ENCODE results near the gene ANKRD33B. TPM values are rescaled to one million over a fixed set of nuclear protein-coding genes. Genes with fewer than 3 reads are reported as not detected.

Gene ANKRD33B
- total and polyA plus RNA-seq, 9 of the 15 experiments (the other 6 are each of a cell fraction or from before 2014, with no cell fraction given), result 0.10 to 1.7 (median 0.40) TPM

DNA sequence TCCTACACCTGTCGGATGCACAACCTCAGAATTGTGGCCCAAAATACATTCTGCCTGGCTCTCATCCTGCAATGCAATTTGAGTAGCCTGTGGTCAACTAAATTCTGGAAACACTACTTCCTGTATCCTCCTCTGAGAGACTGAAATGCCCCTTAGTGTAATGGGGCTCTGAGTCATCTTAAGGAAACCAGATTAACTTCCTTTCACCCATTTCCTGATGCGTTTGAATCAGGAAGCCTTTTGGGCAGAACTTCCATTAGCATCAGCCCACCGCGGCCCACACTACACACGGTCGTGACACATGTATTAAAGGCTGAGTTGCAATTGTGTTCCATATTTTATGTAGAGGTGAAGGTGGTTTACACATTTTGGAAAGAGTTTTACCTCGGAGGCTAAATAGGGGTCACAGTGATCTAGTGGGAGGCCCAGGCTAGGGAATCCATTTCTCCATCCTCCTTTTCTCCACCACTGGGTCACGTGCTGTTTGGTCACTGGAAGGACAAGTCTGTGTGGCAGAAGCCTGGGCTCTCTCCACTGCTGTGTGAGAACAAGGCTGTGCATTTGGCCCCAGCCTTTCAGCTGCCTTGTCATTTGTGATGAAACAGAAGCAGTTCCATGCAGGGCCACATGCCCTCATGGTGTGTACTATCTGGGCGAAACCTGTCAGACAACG, 141.2 kb downstream of the ANKRD33B start (continued):
- TF ChIP-seq, protein P1, sequence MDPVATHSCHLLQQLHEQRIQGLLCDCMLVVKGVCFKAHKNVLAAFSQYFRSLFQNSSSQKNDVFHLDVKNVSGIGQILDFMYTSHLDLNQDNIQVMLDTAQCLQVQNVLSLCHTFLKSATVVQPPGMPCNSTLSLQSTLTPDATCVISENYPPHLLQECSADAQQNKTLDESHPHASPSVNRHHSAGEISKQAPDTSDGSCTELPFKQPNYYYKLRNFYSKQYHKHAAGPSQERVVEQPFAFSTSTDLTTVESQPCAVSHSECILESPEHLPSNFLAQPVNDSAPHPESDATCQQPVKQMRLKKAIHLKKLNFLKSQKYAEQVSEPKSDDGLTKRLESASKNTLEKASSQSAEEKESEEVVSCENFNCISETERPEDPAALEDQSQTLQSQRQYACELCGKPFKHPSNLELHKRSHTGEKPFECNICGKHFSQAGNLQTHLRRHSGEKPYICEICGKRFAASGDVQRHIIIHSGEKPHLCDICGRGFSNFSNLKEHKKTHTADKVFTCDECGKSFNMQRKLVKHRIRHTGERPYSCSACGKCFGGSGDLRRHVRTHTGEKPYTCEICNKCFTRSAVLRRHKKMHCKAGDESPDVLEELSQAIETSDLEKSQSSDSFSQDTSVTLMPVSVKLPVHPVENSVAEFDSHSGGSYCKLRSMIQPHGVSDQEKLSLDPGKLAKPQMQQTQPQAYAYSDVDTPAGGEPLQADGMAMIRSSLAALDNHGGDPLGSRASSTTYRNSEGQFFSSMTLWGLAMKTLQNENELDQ (CRISPR knock-in tag; IDR thresholded peaks at IDR 0.05; ENCODE audit: borderline replicate concordance), result no peak
- TF ChIP-seq, protein P2, sequence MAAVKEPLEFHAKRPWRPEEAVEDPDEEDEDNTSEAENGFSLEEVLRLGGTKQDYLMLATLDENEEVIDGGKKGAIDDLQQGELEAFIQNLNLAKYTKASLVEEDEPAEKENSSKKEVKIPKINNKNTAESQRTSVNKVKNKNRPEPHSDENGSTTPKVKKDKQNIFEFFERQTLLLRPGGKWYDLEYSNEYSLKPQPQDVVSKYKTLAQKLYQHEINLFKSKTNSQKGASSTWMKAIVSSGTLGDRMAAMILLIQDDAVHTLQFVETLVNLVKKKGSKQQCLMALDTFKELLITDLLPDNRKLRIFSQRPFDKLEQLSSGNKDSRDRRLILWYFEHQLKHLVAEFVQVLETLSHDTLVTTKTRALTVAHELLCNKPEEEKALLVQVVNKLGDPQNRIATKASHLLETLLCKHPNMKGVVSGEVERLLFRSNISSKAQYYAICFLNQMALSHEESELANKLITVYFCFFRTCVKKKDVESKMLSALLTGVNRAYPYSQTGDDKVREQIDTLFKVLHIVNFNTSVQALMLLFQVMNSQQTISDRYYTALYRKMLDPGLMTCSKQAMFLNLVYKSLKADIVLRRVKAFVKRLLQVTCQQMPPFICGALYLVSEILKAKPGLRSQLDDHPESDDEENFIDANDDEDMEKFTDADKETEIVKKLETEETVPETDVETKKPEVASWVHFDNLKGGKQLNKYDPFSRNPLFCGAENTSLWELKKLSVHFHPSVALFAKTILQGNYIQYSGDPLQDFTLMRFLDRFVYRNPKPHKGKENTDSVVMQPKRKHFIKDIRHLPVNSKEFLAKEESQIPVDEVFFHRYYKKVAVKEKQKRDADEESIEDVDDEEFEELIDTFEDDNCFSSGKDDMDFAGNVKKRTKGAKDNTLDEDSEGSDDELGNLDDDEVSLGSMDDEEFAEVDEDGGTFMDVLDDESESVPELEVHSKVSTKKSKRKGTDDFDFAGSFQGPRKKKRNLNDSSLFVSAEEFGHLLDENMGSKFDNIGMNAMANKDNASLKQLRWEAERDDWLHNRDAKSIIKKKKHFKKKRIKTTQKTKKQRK (IDR thresholded peaks at IDR 0.05; ENCODE audit: borderline replicate concordance, low read depth, low read length), result no peak
- no peak for TF ChIP-seq FOXK2 (conservative IDR thresholded peaks at IDR 0.05 in 1 of 2, IDR thresholded peaks at IDR 0.05 in 1 of 2; ENCODE audit: low read depth in 2 of 2)
- TF ChIP-seq, protein P3, sequence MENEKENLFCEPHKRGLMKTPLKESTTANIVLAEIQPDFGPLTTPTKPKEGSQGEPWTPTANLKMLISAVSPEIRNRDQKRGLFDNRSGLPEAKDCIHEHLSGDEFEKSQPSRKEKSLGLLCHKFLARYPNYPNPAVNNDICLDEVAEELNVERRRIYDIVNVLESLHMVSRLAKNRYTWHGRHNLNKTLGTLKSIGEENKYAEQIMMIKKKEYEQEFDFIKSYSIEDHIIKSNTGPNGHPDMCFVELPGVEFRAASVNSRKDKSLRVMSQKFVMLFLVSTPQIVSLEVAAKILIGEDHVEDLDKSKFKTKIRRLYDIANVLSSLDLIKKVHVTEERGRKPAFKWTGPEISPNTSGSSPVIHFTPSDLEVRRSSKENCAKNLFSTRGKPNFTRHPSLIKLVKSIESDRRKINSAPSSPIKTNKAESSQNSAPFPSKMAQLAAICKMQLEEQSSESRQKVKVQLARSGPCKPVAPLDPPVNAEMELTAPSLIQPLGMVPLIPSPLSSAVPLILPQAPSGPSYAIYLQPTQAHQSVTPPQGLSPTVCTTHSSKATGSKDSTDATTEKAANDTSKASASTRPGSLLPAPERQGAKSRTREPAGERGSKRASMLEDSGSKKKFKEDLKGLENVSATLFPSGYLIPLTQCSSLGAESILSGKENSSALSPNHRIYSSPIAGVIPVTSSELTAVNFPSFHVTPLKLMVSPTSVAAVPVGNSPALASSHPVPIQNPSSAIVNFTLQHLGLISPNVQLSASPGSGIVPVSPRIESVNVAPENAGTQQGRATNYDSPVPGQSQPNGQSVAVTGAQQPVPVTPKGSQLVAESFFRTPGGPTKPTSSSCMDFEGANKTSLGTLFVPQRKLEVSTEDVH (IDR thresholded peaks at IDR 0.05; ENCODE audit: low read depth, partially characterized antibody), result no peak
- TF ChIP-seq, protein P4, sequence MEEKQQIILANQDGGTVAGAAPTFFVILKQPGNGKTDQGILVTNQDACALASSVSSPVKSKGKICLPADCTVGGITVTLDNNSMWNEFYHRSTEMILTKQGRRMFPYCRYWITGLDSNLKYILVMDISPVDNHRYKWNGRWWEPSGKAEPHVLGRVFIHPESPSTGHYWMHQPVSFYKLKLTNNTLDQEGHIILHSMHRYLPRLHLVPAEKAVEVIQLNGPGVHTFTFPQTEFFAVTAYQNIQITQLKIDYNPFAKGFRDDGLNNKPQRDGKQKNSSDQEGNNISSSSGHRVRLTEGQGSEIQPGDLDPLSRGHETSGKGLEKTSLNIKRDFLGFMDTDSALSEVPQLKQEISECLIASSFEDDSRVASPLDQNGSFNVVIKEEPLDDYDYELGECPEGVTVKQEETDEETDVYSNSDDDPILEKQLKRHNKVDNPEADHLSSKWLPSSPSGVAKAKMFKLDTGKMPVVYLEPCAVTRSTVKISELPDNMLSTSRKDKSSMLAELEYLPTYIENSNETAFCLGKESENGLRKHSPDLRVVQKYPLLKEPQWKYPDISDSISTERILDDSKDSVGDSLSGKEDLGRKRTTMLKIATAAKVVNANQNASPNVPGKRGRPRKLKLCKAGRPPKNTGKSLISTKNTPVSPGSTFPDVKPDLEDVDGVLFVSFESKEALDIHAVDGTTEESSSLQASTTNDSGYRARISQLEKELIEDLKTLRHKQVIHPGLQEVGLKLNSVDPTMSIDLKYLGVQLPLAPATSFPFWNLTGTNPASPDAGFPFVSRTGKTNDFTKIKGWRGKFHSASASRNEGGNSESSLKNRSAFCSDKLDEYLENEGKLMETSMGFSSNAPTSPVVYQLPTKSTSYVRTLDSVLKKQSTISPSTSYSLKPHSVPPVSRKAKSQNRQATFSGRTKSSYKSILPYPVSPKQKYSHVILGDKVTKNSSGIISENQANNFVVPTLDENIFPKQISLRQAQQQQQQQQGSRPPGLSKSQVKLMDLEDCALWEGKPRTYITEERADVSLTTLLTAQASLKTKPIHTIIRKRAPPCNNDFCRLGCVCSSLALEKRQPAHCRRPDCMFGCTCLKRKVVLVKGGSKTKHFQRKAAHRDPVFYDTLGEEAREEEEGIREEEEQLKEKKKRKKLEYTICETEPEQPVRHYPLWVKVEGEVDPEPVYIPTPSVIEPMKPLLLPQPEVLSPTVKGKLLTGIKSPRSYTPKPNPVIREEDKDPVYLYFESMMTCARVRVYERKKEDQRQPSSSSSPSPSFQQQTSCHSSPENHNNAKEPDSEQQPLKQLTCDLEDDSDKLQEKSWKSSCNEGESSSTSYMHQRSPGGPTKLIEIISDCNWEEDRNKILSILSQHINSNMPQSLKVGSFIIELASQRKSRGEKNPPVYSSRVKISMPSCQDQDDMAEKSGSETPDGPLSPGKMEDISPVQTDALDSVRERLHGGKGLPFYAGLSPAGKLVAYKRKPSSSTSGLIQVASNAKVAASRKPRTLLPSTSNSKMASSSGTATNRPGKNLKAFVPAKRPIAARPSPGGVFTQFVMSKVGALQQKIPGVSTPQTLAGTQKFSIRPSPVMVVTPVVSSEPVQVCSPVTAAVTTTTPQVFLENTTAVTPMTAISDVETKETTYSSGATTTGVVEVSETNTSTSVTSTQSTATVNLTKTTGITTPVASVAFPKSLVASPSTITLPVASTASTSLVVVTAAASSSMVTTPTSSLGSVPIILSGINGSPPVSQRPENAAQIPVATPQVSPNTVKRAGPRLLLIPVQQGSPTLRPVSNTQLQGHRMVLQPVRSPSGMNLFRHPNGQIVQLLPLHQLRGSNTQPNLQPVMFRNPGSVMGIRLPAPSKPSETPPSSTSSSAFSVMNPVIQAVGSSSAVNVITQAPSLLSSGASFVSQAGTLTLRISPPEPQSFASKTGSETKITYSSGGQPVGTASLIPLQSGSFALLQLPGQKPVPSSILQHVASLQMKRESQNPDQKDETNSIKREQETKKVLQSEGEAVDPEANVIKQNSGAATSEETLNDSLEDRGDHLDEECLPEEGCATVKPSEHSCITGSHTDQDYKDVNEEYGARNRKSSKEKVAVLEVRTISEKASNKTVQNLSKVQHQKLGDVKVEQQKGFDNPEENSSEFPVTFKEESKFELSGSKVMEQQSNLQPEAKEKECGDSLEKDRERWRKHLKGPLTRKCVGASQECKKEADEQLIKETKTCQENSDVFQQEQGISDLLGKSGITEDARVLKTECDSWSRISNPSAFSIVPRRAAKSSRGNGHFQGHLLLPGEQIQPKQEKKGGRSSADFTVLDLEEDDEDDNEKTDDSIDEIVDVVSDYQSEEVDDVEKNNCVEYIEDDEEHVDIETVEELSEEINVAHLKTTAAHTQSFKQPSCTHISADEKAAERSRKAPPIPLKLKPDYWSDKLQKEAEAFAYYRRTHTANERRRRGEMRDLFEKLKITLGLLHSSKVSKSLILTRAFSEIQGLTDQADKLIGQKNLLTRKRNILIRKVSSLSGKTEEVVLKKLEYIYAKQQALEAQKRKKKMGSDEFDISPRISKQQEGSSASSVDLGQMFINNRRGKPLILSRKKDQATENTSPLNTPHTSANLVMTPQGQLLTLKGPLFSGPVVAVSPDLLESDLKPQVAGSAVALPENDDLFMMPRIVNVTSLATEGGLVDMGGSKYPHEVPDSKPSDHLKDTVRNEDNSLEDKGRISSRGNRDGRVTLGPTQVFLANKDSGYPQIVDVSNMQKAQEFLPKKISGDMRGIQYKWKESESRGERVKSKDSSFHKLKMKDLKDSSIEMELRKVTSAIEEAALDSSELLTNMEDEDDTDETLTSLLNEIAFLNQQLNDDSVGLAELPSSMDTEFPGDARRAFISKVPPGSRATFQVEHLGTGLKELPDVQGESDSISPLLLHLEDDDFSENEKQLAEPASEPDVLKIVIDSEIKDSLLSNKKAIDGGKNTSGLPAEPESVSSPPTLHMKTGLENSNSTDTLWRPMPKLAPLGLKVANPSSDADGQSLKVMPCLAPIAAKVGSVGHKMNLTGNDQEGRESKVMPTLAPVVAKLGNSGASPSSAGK (IDR thresholded peaks at IDR 0.05), result no peak

Measured in K562 (cell line).